A673 (cell line): ENCODE measurements around the gene RAB28.

Experiments
- EZH2 ChIP-seq: fragments of 200-600 bp; sonication (generic); IDR thresholded peaks from 2 replicates; pipeline ENCODE4 v1.6.1; 2017; ENCODE audit warnings: borderline replicate concordance, low read depth, mild to moderate bottlenecking, mixed read lengths, antibody characterized with exemption, low read length; ENCODE audit not compliant: poor library complexity, severe bottlenecking
- TF ChIP-seq, protein P1 (sequence below): fragments of 300-800, 200-600 bp; sonication (generic); conservative IDR thresholded peaks from 2 replicates; pipeline ENCODE4 v1.5.1; 2017; ENCODE audit warnings: low read depth, mild to moderate bottlenecking, antibody characterized with exemption, low read length, moderate library complexity, mixed read lengths

DNA sequence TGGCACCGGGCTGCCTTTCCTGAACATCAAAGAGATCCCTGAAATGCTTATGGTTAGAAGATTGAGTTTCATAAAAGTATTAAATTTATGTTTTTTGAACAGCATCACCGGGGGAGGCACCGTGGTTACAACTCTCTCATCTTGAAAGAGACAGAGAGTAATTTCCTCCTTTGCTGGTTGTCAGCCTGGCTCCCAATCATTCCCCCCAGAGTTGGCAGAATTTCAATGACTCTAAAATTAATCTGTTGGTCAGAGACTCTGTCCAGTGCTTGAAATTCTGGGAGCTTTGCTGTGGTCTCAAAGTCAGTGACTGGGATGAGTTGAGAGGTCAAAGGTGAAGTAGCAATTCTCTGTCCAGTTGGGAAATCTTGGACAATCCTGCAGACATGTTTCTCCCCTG lies 135.9 kb downstream of the RAB28 start:
- TF ChIP-seq, protein P1, sequence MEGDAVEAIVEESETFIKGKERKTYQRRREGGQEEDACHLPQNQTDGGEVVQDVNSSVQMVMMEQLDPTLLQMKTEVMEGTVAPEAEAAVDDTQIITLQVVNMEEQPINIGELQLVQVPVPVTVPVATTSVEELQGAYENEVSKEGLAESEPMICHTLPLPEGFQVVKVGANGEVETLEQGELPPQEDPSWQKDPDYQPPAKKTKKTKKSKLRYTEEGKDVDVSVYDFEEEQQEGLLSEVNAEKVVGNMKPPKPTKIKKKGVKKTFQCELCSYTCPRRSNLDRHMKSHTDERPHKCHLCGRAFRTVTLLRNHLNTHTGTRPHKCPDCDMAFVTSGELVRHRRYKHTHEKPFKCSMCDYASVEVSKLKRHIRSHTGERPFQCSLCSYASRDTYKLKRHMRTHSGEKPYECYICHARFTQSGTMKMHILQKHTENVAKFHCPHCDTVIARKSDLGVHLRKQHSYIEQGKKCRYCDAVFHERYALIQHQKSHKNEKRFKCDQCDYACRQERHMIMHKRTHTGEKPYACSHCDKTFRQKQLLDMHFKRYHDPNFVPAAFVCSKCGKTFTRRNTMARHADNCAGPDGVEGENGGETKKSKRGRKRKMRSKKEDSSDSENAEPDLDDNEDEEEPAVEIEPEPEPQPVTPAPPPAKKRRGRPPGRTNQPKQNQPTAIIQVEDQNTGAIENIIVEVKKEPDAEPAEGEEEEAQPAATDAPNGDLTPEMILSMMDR, result no peak
- TF ChIP-seq EZH2, result no peak
